ENCODE measurements around the gene ELMOD1.

Gene ELMOD1

GRCh38 chr11:107623183-107623582, 32.2 kb downstream of the ELMOD1 start:
- TF ChIP-seq CTCF (conservative IDR thresholded peaks at IDR 0.05): no peak
- no peak overlapping the region for H3K27ac ChIP-seq

DNA sequence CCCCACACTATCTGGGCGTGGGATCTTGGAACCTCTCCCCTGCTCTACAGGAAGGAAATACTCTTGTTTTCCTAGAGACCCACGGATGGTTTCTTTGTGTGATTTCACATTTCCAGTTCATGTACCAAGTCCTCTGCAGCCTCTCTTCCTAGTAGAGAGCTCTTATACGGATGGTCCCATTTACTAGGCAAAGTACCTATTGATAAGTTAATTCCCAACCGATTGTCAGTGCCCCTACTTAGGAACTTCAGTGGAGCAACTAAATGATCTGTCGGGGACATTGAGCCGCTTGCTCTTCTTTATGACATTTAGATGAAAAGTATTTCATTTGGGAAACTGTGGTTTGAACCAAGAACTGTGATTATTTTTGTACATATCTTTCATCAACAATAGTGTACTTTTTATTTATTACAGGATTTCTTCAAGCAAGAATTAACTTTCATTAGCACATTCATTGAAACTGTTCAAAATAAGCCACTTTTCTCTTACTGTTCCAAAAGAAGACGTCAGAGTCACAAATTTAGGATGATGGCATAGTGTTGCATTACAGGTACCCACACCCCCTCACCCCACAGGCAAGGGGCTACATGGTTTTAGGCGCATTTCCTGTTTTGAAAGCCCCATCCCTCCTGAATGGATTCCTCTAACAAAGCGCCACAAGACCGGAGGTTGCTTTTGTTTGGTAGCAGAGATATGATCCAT, 34.2 kb downstream of the ELMOD1 start:
- no peak overlapping the region for H3K27ac ChIP-seq
- no peak for TF ChIP-seq CTCF (conservative IDR thresholded peaks at IDR 0.05)

GRCh38 chr11:107625685-107625989, 34.7 kb downstream of the ELMOD1 start:
- TF ChIP-seq CTCF (conservative IDR thresholded peaks at IDR 0.05): no peak

GRCh38 chr11:107631043-107631442, 40.1 kb downstream of the ELMOD1 start:
- no peak for TF ChIP-seq CTCF (conservative IDR thresholded peaks at IDR 0.05)
- H3K27ac ChIP-seq: no peak overlapping the region

More at GRCh38 chr11:107625685-107625989, 34.7 kb downstream of the ELMOD1 start:
- H3K27ac ChIP-seq: no peak overlapping the region

- TF ChIP-seq CTCF (conservative IDR thresholded peaks at IDR 0.05): no peak
- no peak overlapping the region for H3K27ac ChIP-seq
Measured at GRCh38 chr11:107631931-107632330, 41.0 kb downstream of the ELMOD1 start.

DNA sequence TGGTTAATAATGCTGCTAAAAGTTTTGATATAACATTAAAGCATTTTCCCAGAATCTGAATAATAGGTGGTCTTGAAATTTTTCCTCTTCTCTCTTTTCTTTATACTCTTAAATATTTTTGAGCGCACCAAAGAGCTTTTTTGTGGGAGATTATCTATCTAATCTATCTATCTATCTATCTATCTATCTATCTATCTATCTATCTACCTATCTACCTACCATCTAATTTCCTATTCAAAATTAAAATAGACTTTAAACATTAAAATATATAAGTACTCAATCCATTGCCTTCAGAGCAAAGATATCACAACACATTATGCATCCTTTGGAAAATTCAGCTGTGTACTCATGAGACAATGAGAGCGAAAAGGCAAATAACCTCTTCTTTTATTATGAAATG, 55.8 kb downstream of the ELMOD1 start:
- no peak for TF ChIP-seq CTCF (conservative IDR thresholded peaks at IDR 0.05)
- H3K27ac ChIP-seq: no peak overlapping the region

DNA sequence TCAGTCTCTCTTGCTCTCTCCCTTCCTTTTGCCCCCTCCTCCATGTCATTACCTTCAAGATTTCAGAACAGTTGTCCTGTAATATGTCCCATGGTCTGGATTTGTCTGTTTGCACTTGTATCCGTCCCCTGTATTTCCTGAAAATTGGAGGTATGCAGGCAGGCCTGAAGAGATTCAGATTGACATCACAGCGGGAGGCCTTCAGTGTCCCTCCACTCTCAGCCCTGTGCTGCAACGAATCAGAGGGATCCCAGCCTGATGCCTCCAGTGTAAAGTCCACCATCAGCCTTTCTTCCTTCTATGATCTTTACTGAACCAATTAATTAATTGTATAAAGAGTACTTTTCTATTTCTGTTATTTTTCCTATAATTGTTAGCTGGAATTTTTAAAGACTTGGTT, 57.3 kb downstream of the ELMOD1 start:
- no peak for TF ChIP-seq CTCF (conservative IDR thresholded peaks at IDR 0.05)

More for the DNA sequence above, 57.3 kb downstream of the ELMOD1 start:
- no peak overlapping the region for H3K27ac ChIP-seq
